ENCODE data around the gene HERPUD2. TPM values are rescaled to one million over a fixed set of nuclear protein-coding genes. Genes with fewer than 3 reads are reported as not detected.

Gene HERPUD2
- total and polyA plus RNA-seq, 12 donors: 7.1 to 21.3 (median 16.8) TPM

- Histone ChIP-seq H3K27ac (peak overlapping the region in 8 of 10 donors; percentile 30 to 92 (median 84)), H3K4me3 (no peak overlapping the region), H3K27me3 (no peaks in the 10 kb centered on the region), H3K4me1 (peaks cover 0 to 42% (median 29%) of the 10 kb centered on the region in 9 donors), H3K9me3 (no peaks in the 10 kb centered on the region), H3K36me3 (no peaks in the 10 kb centered on the region)
- ATAC-seq (peak in 5 of 8 donors; percentile 29 to 59 (median 39)), DNase-seq (no peak)
- TF ChIP-seq CTCF (IDR thresholded peaks at IDR 0.05): no peak
- intact Hi-C loops (cut with DNase I): loop anchor here in 1 of 10 donors (5.0 kb wide), 1 partner anchor 75 kb away; the partner anchor contains the start of gene SEPTIN7
- WGBS, 2 donors: 88 to 100% methylated on average over 2 of the region's 2 CpGs
Measured at GRCh38 chr7:35727571-35727970, 32.6 kb upstream of the HERPUD2 start.

- 75 to 82% methylated on average over 3 of the region's 3 CpGs for WGBS, 2 donors
- no peaks in the 10 kb centered on the region for H3K9me3 ChIP-seq
- intact Hi-C loops (cut with DNase I): loop anchor here in 1 of 10 donors (5.0 kb wide), 1 partner anchor 76 kb away; the partner anchor contains the start of gene SEPTIN7
- TF ChIP-seq CTCF (IDR thresholded peaks at IDR 0.05): no peak
- no peaks in the 10 kb centered on the region for H3K27me3 ChIP-seq
- H3K36me3 ChIP-seq: no peaks in the 10 kb centered on the region
- H3K4me3 ChIP-seq: no peak overlapping the region
- ATAC-seq (no peak), DNase-seq (no peak)
- H3K4me1 ChIP-seq: peaks cover 0 to 47% (median 31%) of the 10 kb centered on the region in 9 donors
- no peak overlapping the region for H3K27ac ChIP-seq
Measured at GRCh38 chr7:35726654-35727053, 31.7 kb upstream of the HERPUD2 start.

GRCh38 chr7:35725280-35725680, 30.3 kb upstream of the HERPUD2 start:
- H3K4me1 ChIP-seq: peaks cover 0 to 57% (median 31%) of the 10 kb centered on the region in 9 donors
- no peak overlapping the region for H3K4me3 ChIP-seq
- TF ChIP-seq CTCF (IDR thresholded peaks at IDR 0.05): peak in 1 of 9 donors; percentile 21
- H3K9me3 ChIP-seq: no peaks in the 10 kb centered on the region
- WGBS, 2 donors: 83 to 87% methylated on average over 10 of the region's 10 CpGs
- intact Hi-C loops (cut with DNase I): loop anchor here in 1 of 10 donors (5.0 kb wide), 1 partner anchor 77 kb away; the partner anchor contains the start of gene SEPTIN7
- no peaks in the 10 kb centered on the region for H3K27me3 ChIP-seq
- no peaks in the 10 kb centered on the region for H3K36me3 ChIP-seq
- peak overlapping the region in 1 of 10 donors; percentile 23 for H3K27ac ChIP-seq
- ATAC-seq: no peak
- no peak for DNase-seq

- Histone ChIP-seq H3K4me1 (peaks cover 0 to 48% (median 17%) of the 10 kb centered on the region in 9 donors), H3K36me3 (no peaks in the 10 kb centered on the region), H3K4me3 (no peak overlapping the region), H3K27ac (no peak overlapping the region), H3K27me3 (no peaks in the 10 kb centered on the region), H3K9me3 (no peaks in the 10 kb centered on the region)
- DNase-seq (no peak), ATAC-seq (no peak)
- intact Hi-C loops (cut with DNase I): no loop called here
- WGBS, 2 donors: 93 to 97% methylated on average over 4 of the region's 4 CpGs
- no peak for TF ChIP-seq CTCF (IDR thresholded peaks at IDR 0.05)
Measured at GRCh38 chr7:35723011-35723410, 28.1 kb upstream of the HERPUD2 start.
